Esophagus (tissue), 2 donors: ENCODE data around the gene HECTD2. TPM values are rescaled to one million over a fixed set of nuclear protein-coding genes. Genes with fewer than 3 reads are reported as not detected.
"Not testable (repeated sequence)": the region's sequence is repeated elsewhere in the genome, so short reads cannot be mapped to it uniquely, and the experiment has no call there.

Experiments
- H3K27ac ChIP-seq, 2 donors: one replicate each; pipeline ENCODE4 v1.5.1; 2013; ENCODE audit warnings: low read depth in 2 of 2, mild to moderate bottlenecking in 2 of 2, inconsistent platforms in 1 of 2, low read length in 1 of 2, moderate library complexity in 1 of 2
- H3K27me3 ChIP-seq, 2 donors: one replicate each; pipeline ENCODE4 v1.6.1; 2013; ENCODE audit warnings: low read length in 2 of 2, control low read depth in 1 of 2, mild to moderate bottlenecking in 1 of 2; ENCODE audit not compliant: insufficient read depth in 2 of 2, control insufficient read depth in 1 of 2
- H3K36me3 ChIP-seq, 2 donors: one replicate each; pipeline ENCODE4 v1.6.1; 2013; ENCODE audit warnings: low read length in 1 of 2; ENCODE audit not compliant: control insufficient read depth in 2 of 2, insufficient read depth in 2 of 2
- H3K4me1 ChIP-seq, 2 donors: one replicate each; pipeline ENCODE4 v1.6.1; 2013; ENCODE audit warnings: low read length in 1 of 2; ENCODE audit not compliant: control insufficient read depth in 2 of 2, insufficient read depth in 2 of 2
- H3K4me3 ChIP-seq, 2 donors: one replicate each; pipeline ENCODE4 v1.5.1; 2013; ENCODE audit warnings: low read length in 2 of 2, mild to moderate bottlenecking in 2 of 2, low read depth in 1 of 2, moderate library complexity in 1 of 2
- H3K9me3 ChIP-seq, 2 donors: one replicate each; pipeline ENCODE4 v1.6.1; 2013; ENCODE audit warnings: mild to moderate bottlenecking in 2 of 2, low read depth in 1 of 2, low read length in 1 of 2, moderate library complexity in 1 of 2; ENCODE audit not compliant: control insufficient read depth in 2 of 2, insufficient read depth in 1 of 2
- WGBS, 2 donors: extraction: QIAGEN DNeasy Blood & Tissue Kit; methylation state at CpG; one replicate each; pipeline ENCODE4 v1.1.7; 2013; 5-methylcytosine and 5-hydroxymethylcytosine counted together
- polyA plus RNA-seq, 2 donors: library from polyadenylated mRNA; stranded (reverse); fragments of 200-250 nt; gene quantifications; one replicate each; pipeline ENCODE4 v1.2.3, GENCODE V29; 2013
- donor health status: healthy with polysubstance abuse.
- donor health status: Bipolar disorder and iron deficiency.

Gene HECTD2
- polyA plus RNA-seq, 2 donors = 2.9 to 4.8 TPM

- no peaks in the 10 kb centered on the region for H3K4me1 ChIP-seq
- no peaks in the 10 kb centered on the region for H3K27me3 ChIP-seq
- 59 to 80% methylated on average over 4 of the region's 4 CpGs for WGBS, 2 donors
- H3K27ac ChIP-seq = no peak overlapping the region
- no peaks in the 10 kb centered on the region for H3K9me3 ChIP-seq
- H3K36me3 ChIP-seq = no peaks in the 10 kb centered on the region
- no peak overlapping the region for H3K4me3 ChIP-seq
These were observed 117.9 kb downstream of the HECTD2 start for GRCh38 chr10:91528080-91528479.

GRCh38 chr10:91528768-91529167, 118.6 kb downstream of the HECTD2 start:
- Histone ChIP-seq H3K9me3 (no peaks in the 10 kb centered on the region), H3K4me3 (no peak overlapping the region), H3K27ac (no peak overlapping the region), H3K36me3 (no peaks in the 10 kb centered on the region), H3K4me1 (no peaks in the 10 kb centered on the region), H3K27me3 (no peaks in the 10 kb centered on the region)
- 73 to 99% methylated on average over 1 of the region's 1 CpG for WGBS, 2 donors

- not testable (repeated sequence) for H3K4me1 ChIP-seq, H3K27me3 ChIP-seq, H3K4me3 ChIP-seq, H3K9me3 ChIP-seq, H3K27ac ChIP-seq, H3K36me3 ChIP-seq
- WGBS, 2 donors = no CpG with 5 or more reads among the region's 1 CpG
These were observed 124.6 kb downstream of the HECTD2 start for GRCh38 chr10:91534789-91535188.

GRCh38 chr10:91536111-91536510, 126.0 kb downstream of the HECTD2 start:
- H3K27me3 ChIP-seq = no peaks in the 10 kb centered on the region
- peak overlapping the region in 1 of 2 donors; percentile 40 for H3K27ac ChIP-seq
- H3K9me3 ChIP-seq = no peaks in the 10 kb centered on the region
- no peaks in the 10 kb centered on the region for H3K36me3 ChIP-seq
- 77 to 79% methylated on average over 4 of the region's 4 CpGs for WGBS, 2 donors
- H3K4me3 ChIP-seq = no peak overlapping the region
- peaks cover 0 to 6% of the 10 kb centered on the region in 2 donors for H3K4me1 ChIP-seq

- H3K36me3 ChIP-seq = no peaks in the 10 kb centered on the region
- no peaks in the 10 kb centered on the region for H3K9me3 ChIP-seq
- no peak overlapping the region for H3K4me3 ChIP-seq
- peak overlapping the region; percentile 10 to 76 for H3K27ac ChIP-seq
- WGBS, 2 donors = 27 to 51% methylated on average over 2 of the region's 2 CpGs
- no peaks in the 10 kb centered on the region for H3K27me3 ChIP-seq
- H3K4me1 ChIP-seq = peaks cover 0 to 6% of the 10 kb centered on the region in 2 donors
These were observed 126.6 kb downstream of the HECTD2 start for GRCh38 chr10:91536733-91537132.

- no peak overlapping the region for H3K4me3 ChIP-seq
- H3K4me1 ChIP-seq = peaks cover 0 to 6% of the 10 kb centered on the region in 2 donors
- H3K27ac ChIP-seq = peak overlapping the region in 1 of 2 donors; percentile 76
- WGBS, 2 donors = 88 to 91% methylated on average over 4 of the region's 4 CpGs
- H3K36me3 ChIP-seq = no peaks in the 10 kb centered on the region
- no peaks in the 10 kb centered on the region for H3K27me3 ChIP-seq
- no peaks in the 10 kb centered on the region for H3K9me3 ChIP-seq
These were observed 127.7 kb downstream of the HECTD2 start for GRCh38 chr10:91537614-91538383.

- peaks cover 0 to 6% of the 10 kb centered on the region in 2 donors for H3K4me1 ChIP-seq
- H3K4me3 ChIP-seq = no peak overlapping the region
- H3K27ac ChIP-seq = peak overlapping the region; percentile 60 to 79
- 90 to 91% methylated on average over 5 of the region's 5 CpGs for WGBS, 2 donors
- H3K27me3 ChIP-seq = no peaks in the 10 kb centered on the region
- H3K9me3 ChIP-seq = no peaks in the 10 kb centered on the region
- no peaks in the 10 kb centered on the region for H3K36me3 ChIP-seq
These were observed 129.8 kb downstream of the HECTD2 start for GRCh38 chr10:91539930-91540329.

- Histone ChIP-seq H3K9me3 (no peaks in the 10 kb centered on the region), H3K27me3 (no peaks in the 10 kb centered on the region), H3K4me3 (no peak overlapping the region), H3K4me1 (peaks cover 0 to 6% of the 10 kb centered on the region in 2 donors), H3K27ac (peak overlapping the region; percentile 60 to 79), H3K36me3 (no peaks in the 10 kb centered on the region)
- WGBS, 2 donors = 65 to 71% methylated on average over 6 of the region's 6 CpGs
These were observed 130.6 kb downstream of the HECTD2 start for GRCh38 chr10:91540733-91541132.

- no peaks in the 10 kb centered on the region for H3K27me3 ChIP-seq
- 47 to 51% methylated on average over 6 of the region's 6 CpGs for WGBS, 2 donors
- no peaks in the 10 kb centered on the region for H3K9me3 ChIP-seq
- peak overlapping the region; percentile 77 to 83 for H3K27ac ChIP-seq
- H3K4me1 ChIP-seq = peaks cover 0 to 2% of the 10 kb centered on the region in 2 donors
- no peaks in the 10 kb centered on the region for H3K36me3 ChIP-seq
- no peak overlapping the region for H3K4me3 ChIP-seq
These were observed 131.3 kb downstream of the HECTD2 start for GRCh38 chr10:91541481-91541880.

- Histone ChIP-seq H3K27me3 (no peaks in the 10 kb centered on the region), H3K36me3 (no peaks in the 10 kb centered on the region)
- WGBS, 2 donors = 65 to 81% methylated on average over 3 of the region's 3 CpGs
These were observed 135.2 kb downstream of the HECTD2 start for GRCh38 chr10:91545384-91545783.

More at GRCh38 chr10:91545384-91545783, 135.2 kb downstream of the HECTD2 start:
- Histone ChIP-seq H3K4me3 (no peak overlapping the region), H3K4me1 (no peaks in the 10 kb centered on the region), H3K9me3 (no peaks in the 10 kb centered on the region), H3K27ac (no peak overlapping the region)
